GM19025 (cell line): ENCODE measurements around the gene RPIA.
"Not testable (repeated sequence)": the region's sequence is repeated elsewhere in the genome, so short reads cannot be mapped to it uniquely, and the experiment has no call there.

Experiments
- ATAC-seq: cut with Tn5 transposase; IDR thresholded peaks from one replicate; pipeline ENCODE4 v1.9.1; 2021; ENCODE audit warnings: mild to moderate bottlenecking, low read depth, moderate library complexity; ENCODE audit not compliant: unreplicated experiment

RPIA gene

DNA sequence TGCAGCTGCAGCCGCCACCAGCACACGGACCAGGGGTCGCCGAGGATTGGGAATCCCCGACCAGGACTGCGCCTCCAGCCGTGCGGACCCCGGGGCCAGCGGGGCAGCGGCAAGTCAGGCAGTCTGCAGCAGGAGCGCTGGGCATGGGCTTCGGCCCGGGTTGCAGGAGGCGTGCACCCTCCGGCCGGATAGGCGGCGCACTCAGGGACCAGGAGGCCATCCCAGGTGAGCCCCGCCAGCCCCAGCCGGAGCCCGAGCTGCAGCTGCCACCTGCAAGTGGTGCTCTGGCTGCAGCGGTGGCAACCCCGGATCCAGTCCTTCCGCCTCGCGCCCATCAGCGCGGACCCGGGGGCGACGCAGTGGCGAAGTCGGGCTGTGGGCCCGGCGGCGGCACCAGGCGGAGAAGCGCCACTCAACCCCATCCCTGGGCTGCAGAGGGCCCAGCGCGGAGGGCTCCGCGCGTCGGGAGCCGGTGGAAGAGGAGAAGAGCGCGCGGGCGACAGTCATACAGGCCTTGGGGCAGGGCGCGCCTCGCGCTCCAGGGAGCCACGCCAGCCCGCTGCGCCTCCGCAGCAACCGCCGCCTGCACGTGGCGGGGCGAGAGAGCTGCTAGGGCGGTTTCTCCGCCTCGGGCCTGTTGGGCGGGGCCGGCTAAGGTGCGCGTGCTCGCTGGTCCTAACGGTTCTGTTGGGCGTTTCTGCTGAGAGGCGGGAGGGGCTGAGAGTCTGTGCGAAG is 73.8 kb downstream of the RPIA start:
- no peak for ATAC-seq

DNA sequence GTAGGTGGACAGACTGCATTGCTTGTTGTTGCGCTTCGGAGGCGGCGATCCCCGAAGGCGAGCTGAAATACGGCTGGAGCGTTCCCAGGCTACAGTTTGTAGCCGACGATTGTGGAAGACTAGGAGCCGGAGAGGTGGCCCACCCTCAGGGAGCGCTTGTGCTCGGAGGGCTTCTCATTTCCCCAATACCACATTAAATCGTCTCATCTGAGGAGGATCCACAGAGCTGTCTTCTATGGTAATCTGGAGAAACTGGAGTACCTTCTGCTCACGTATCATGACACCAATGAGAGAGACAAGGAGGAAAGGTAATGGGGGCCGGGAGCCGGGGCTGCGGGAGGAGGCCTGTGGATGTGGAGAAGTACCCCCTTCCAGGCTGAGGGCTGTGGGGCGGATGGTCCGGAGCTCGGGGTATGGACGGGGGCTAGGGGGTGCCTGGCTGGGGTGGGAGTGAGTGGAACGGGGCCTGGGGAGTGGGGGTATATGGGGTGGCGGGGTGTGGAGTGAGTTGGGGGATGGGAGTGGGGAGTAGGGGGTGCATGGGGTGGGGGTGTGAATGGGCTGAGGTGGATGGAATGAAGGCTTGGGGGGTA is 74.5 kb downstream of the RPIA start:
- ATAC-seq, result not testable (repeated sequence)

DNA sequence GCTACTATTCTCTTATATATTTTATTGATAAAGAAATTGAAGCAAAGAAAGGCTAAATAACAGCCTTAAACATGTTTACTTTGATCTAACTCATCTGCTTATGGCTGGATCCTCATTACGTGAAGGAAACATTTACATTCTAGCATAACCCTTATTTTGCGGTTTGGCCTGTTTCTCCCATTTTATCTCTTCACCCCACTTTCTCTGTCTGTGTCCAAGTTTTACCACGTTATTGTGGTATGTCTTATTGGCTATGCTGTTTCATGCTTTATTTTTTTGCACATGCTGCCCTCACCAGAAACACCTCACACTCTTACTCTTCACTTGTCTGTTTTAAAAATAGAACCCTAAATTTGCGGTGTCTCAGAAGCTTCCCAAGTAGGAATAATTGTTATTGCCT is 78.5 kb downstream of the RPIA start:
- no peak for ATAC-seq

DNA sequence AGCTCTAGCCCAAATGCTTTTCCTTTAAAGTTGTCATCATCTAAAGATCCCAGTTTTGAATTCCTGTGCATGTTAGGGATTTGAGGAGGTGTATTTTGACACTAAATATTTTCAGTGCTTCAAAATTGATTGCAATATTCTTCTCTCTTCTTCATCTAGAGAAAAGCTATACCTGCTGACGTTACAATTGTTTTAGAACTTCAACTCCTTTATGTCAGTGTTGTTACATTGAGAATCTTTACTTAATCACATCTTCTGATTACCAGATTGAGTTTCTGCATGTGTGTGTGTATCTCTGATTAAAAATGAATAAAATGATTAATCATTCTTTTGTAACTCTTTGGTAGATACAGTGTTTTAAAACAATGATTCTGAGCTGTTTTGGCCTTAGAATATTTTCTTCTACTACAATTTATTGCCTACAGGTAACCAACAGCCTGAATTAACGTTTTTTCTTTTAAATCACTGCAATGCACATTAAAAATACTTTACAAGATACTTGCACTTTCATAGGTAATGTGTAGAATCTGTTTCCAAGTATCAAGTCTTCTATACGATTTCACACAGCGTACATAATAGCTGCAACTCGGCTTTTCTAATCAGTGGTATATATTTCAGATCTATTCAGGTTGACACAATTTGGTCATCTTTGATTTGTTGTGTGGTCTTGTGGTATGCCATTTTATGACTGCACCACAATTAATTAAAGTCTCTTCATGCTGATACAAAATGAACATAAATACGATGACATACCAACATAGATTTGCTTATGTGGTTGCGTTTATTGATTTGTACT is 82.0 kb downstream of the RPIA start:
- not testable (repeated sequence) for ATAC-seq

DNA sequence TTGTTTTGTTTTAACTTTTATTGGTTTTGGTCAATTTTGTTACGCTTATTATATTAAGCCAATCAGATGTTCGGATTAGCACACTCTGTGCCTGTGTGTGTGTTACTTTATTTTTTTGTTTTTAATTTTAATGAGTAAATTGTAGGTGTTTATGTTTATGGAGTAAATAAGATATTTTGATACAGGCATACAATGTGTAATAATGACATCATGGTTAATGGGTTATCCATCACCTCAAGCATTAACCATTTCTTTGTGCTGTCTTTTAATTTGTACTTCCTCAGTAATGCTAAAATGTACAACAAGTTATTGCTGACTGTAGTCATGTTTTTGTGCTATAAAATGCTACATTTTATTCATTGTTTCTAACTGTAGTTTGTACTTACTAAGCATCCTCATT is 97.7 kb downstream of the RPIA start:
- not testable (repeated sequence) for ATAC-seq

DNA sequence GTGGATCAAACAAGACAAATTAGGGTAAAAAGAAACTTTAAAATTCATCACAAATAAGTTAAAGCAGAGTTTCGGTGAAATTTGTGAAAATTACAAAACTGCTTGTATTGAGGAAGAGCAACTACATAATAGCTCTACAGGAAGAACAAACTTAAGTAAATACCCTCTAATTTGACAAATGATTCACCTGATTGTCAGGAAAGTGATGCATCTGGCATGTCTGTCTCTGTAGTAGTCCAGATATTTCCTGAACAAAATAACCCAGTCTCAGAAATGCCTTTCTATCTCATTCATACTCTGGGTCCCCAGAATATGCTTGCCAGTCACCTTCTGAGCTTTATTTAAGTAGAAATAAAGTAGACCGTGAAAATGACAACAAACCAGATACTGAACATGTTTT is 104.5 kb downstream of the RPIA start:
- ATAC-seq, result not testable (repeated sequence)

DNA sequence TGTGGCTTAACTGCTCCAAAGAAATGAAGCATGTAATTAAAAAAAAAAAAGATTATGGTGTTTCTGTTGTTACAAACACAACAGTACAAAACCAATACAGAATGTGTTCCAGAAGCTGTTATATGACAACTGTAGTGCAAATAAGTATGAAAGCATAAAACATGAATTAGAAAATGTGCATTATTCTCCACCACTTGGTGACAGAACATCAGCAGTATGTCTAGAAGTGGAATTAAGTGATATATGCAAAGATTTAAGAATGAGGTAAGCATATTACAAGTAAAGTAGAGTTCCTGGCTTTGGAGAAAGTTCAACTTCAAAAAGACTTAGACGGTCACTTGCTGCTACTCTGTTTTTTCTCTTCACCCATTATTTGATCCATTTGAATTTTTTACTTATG is 105.0 kb downstream of the RPIA start:
- ATAC-seq, result not testable (repeated sequence)

DNA sequence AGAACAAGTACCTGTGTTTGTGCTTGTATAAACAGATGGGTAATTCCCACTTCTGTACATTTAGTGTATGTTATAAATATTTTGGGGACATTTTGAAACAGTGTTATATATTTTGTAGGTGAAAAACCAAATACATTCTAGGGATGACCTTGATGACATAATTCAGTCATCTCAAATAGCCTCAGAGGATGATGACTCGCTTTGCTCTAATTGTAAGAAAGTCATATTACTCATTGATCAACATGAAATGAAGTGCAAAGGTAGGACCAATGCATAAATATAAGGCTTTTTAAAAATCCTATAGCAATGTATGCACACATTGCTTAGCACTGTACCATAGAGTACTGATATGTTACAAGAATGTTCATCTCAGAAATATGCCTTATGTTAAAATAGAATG is 105.7 kb downstream of the RPIA start:
- ATAC-seq, result not testable (repeated sequence)
